Breast epithelium (tissue), 3 donors: Measurements from ENCODE around the gene ARMH1.

Experiments used
- POLR2A ChIP-seq: fragments of 450-650 bp; IDR thresholded peaks from one replicate; pipeline ENCODE4 v1.6.1; 2016; ENCODE audit warnings: antibody characterized with exemption, mild to moderate bottlenecking, moderate library complexity
- TF ChIP-seq, protein P1 (sequence below), 3 donors: fragments of 450-650 bp; IDR thresholded peaks; one replicate each; pipeline ENCODE4 v1.5.1; 2016 to 2017; ENCODE audit warnings: antibody characterized with exemption in 3 of 3, mild to moderate bottlenecking in 3 of 3, moderate library complexity in 3 of 3

GRCh38 chr1:44681905-44682882, 7.7 kb downstream of the ARMH1 start:
- TF ChIP-seq, protein P1, sequence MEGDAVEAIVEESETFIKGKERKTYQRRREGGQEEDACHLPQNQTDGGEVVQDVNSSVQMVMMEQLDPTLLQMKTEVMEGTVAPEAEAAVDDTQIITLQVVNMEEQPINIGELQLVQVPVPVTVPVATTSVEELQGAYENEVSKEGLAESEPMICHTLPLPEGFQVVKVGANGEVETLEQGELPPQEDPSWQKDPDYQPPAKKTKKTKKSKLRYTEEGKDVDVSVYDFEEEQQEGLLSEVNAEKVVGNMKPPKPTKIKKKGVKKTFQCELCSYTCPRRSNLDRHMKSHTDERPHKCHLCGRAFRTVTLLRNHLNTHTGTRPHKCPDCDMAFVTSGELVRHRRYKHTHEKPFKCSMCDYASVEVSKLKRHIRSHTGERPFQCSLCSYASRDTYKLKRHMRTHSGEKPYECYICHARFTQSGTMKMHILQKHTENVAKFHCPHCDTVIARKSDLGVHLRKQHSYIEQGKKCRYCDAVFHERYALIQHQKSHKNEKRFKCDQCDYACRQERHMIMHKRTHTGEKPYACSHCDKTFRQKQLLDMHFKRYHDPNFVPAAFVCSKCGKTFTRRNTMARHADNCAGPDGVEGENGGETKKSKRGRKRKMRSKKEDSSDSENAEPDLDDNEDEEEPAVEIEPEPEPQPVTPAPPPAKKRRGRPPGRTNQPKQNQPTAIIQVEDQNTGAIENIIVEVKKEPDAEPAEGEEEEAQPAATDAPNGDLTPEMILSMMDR (IDR thresholded peaks at IDR 0.05), result no peak
- TF ChIP-seq POLR2A, result no peak
